Measurements from ENCODE around the gene ZFP36L2. TPM values are rescaled to one million over a fixed set of nuclear protein-coding genes. Genes with fewer than 3 reads are reported as not detected.
A peak's percentile ranks its signal among the peaks of the same experiment; 100 is the strongest.

Gene ZFP36L2
- polyA plus RNA-seq, 3 donors = 44.6 to 165 (median 125) TPM

DNA sequence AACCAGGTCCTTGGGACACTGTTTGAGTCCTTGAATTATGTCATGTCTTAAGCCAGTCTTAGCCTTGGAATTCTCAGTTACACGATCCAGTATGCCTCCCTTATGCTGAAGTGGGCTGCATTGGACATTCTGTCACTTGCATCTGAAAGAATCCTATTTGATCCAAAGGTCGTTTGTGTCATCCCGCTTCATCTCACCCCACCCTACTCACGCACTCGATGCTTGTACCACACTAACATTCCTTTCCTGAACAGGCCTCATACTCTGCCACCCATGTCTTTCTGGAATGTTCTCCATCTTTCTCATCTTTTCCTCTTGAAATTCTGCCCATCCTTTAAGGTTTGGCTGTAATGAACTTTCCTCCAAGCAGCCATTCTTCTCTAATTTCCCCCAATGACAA, 27.9 kb upstream of the ZFP36L2 start:
- no peak overlapping the region for H3K27ac ChIP-seq (ENCODE audit: low read depth, low read length)
- whole genome bisulfite sequencing, 3 donors = 91 to 94% (median 93%) methylated on average over 5 of the region's 5 CpGs

DNA sequence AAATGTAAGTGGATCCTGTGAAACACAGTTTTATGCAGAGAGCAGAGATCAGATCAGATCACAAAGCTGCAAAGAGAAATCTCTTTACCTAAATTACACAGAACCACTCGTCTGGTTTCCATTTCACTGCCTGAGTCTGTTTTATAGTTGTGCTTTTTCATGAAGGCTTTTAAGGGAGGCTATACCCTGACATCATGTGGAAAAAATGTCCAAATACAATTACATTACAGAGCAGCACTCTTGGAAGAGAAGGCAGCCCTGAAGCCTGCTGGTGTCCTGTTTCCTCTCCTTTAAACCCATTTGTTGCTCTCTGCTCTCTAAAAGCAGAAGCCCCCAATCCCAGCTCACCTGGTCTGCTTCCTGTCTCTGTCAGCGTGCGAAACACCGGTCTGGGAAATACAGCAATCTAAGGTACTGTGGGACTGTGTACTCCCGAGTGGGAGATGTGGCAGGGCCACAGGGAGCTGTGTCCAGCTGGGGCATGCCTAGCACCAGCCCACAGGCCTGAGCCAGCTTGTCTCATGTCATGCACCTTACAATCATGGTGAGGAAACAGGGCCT, 24.8 kb upstream of the ZFP36L2 start:
- WGBS, 3 donors = 50 to 73% (median 54%) methylated on average over 5 of the region's 5 CpGs
- no peak overlapping the region for H3K27ac ChIP-seq (ENCODE audit: low read depth, low read length)

DNA sequence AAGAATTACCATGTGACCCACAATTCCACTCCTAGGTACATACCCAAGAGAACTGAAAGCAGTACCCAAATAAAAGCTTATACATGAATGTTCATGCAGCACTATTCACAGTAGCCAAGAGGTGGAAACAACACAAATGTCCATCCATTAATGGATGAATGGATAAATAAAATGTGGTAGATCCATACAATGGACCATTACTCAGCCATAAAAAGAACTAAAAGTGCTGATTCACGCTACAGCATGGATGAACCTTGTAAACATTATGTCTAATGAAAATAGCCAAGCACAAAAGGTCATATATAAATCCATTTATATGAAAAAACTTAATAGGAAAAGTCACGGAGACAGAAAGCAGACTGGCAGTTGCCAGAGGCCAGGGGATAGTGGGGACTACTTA, 23.6 kb upstream of the ZFP36L2 start:
- no peak overlapping the region for H3K27ac ChIP-seq (ENCODE audit: low read depth, low read length)
- 94 to 99% (median 98%) methylated on average over 2 of the region's 2 CpGs for WGBS, 3 donors

DNA sequence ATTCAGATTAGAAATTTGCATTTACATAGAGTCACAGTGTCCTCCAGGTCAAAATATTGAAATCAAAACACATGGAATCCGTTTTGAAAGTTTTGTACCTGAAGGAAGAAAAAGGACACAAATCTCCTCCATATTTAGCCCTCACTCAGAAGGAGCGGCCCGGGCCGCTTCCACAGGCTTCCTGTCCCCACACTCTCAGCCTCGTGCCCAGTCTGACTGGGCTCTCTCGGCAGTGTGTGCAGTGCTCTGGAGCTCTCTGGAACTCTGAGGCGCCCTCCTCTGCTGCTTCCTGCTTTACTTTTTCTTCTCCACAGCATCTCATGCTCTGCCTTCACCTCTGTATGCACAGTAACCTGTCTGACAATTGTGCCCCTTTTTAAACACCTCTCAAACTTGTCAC, 22.2 kb upstream of the ZFP36L2 start:
- H3K27ac ChIP-seq (ENCODE audit: low read depth, low read length) = no peak overlapping the region
- 88 to 96% (median 93%) methylated on average over 7 of the region's 7 CpGs for WGBS, 3 donors

DNA sequence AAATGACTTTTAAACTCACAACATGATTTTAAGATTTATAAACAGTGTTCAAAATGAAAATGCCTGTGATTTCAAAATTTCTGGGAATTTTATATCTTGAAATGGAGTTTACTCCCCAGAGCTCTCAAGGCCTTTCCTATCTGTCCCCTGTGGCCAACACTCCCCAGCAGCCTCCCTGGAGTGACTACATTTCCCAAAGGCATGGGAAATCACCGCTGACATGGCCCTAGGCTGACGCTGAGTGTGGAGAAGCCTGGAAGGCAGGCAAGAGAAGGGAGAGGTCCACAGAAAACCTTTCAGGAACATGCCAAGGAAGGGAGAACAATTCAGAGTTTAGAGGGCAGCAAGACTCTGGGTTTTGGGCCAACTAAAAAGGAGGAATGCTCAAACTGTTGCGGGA, 20.2 kb upstream of the ZFP36L2 start:
- WGBS, 3 donors = 73 to 92% (median 81%) methylated on average over 3 of the region's 3 CpGs
- H3K27ac ChIP-seq (ENCODE audit: low read depth, low read length) = no peak overlapping the region

DNA sequence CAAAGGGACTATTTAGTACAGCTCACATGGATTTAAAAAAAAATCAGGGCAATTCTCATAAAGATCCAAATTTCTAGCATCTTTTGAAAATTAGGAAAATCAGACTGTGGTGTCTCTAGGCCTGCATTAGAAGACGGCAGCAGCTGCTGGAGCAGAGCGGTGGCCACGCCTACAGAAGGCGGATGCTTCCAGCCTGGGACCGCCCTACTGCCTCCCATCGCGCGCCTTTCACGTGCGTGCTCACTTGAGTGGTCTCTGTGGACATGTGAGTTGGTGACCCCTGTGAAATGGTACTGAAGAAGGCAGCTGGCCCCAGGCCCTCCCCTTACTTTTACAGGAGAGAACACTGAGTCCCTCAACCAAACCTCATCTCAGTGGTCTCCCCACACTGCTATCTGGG, 15.2 kb upstream of the ZFP36L2 start:
- H3K27ac ChIP-seq (ENCODE audit: low read depth, low read length) = no peak overlapping the region
- 86 to 93% (median 86%) methylated on average over 10 of the region's 10 CpGs for WGBS, 3 donors

DNA sequence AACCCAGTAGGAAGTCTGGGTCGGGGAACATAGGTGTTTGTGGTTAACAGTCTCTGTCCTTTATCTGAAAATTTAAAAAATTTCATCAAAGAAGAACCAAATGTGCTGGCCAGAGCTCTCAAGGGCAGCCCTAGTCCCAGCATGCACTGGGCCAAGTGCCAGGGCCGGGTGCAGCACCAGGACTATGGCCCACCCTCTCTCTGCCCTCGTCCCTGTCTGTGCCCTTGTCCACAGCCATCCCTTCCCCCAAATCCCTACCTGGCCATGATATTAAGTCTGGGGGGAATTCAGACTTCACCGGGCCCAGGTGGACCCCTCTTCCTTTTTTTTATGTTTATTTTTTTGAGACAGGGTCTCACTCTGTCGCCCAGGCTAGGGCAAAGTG, 14.4 kb upstream of the ZFP36L2 start:
- no peak overlapping the region for H3K27ac ChIP-seq (ENCODE audit: low read depth, low read length)
- 78 to 84% (median 84%) methylated on average over 5 of the region's 5 CpGs for WGBS, 3 donors

DNA sequence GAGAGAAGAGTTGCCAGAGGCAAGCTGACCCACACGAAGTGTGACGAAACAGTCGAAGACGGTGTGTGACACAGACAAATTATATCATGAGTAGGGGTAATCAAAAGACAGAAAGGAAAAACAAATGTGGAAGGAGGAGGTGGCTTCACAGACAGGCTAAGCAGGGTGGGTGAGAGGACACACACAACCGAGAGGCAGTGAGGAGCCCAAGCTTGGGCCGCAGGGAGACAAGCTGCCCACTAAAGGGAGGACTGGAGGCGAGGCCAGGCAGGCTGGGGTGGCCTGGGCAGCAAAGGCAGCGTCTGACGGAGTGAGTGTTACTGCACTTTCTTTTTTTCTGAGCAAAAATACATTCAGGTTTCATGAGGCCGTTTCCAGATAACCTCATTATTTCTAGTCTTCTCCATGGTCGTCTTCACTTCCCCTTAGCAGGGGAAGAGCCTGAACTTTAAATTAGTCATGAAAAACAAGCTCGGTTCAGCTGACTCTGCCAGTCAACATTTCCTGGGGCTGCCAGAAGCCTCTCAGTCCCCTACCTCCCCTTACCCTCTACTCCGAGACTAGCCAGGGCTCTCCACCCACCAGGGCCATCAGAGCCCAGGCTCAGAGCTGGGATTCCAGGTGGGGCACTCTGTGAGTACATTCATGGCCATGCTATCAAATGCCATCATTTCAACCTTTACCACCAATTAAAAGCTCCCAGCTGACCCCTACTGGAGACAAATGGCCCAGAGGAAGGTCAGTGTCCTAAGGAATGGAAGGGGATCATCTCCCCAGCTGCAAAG, 13.8 kb upstream of the ZFP36L2 start:
- 67 to 88% (median 75%) methylated on average over 12 to 13 of the region's 13 CpGs for WGBS, 3 donors
- no peak overlapping the region for H3K27ac ChIP-seq (ENCODE audit: low read depth, low read length)

DNA sequence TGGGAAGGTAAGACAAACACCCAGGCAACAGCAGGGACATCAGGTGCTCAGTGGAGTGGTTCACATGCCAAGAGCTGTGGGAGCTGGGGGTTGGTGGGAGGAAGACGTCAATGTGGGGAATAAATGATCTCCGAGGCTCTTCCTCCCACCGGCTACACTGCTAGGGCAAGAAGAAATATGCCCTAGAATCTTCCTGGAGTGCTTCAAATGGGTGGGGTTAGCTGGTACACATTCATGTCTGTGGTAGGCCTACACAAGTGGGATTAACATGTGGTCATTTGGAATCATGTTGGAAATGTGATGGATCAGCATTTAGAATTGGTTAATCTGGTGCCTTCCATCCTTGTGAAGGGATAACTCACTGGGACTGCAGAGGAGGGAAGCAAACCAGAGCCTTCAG, 12.4 kb upstream of the ZFP36L2 start:
- H3K27ac ChIP-seq (ENCODE audit: low read depth, low read length) = no peak overlapping the region

DNA sequence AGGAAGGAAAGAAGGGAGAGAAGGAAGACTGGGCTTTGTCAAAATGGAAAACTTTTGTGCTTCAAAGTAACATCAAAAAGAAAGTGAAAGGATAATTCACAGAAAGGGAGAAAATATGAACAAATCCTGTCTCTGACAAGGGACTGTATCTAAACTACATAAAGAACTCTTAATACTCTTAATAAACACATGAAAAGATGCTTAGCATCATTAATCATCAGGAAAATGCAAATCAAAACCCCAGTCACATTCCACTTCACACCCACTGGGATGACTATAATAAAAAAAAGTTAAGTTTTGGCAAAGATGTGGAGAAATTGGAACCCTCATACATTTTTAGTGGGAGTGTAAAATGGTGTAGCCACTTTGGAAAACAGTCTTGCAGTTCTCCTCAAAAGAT, 11.8 kb upstream of the ZFP36L2 start:
- H3K27ac ChIP-seq (ENCODE audit: low read depth, low read length) = no peak overlapping the region

More for the DNA sequence above, 12.4 kb upstream of the ZFP36L2 start:
- 73 to 89% (median 87%) methylated on average over 3 of the region's 3 CpGs for WGBS, 3 donors

DNA sequence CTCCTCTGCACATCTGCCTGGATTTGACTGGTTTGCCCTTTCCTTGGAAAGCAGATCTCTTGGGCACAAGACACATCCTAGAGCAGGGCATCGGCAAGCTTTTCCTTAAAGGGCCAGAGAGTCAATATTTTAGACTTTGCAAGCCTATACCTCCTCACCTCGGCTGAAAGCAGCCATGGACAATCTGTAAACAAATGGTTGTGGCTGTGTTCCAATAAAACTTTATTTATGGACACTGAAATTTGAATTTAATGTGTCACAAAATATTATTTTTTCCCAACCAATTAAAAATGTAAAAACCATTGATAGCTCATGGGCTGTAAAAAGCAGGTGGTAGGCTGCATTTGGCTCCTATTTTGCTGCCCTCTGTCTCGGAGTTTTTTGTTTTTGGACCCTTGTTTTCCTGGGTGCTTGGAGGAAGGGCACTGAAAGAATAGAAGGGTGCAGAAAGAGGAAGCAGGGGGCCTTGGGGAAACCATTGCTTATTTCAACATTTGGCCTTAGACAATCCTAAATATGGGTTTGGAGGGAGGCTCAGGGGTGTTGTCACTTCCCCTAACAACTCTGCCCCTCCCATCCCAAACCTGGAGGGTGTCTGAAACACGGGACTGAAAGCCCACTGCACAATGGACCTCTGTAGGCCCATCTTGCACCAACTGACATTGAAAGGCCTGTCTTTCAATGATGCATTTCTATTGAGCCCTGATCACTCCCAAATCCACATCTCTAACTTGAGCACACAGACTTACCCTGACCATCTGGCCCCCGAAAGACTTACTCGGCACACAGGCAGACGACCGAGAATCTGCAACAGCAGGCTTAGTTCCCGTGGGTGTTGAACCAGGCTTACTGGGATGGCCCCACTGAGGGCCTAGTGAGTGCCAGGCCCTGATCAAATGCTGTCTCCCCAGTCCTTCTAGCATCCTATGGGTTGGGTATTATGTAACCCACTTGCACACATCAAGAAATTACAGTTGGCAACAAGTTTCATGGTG, 7.1 kb upstream of the ZFP36L2 start:
- no peak overlapping the region for H3K27ac ChIP-seq (ENCODE audit: low read depth, low read length)
- WGBS, 3 donors = 53 to 72% (median 71%) methylated on average over 9 of the region's 9 CpGs

DNA sequence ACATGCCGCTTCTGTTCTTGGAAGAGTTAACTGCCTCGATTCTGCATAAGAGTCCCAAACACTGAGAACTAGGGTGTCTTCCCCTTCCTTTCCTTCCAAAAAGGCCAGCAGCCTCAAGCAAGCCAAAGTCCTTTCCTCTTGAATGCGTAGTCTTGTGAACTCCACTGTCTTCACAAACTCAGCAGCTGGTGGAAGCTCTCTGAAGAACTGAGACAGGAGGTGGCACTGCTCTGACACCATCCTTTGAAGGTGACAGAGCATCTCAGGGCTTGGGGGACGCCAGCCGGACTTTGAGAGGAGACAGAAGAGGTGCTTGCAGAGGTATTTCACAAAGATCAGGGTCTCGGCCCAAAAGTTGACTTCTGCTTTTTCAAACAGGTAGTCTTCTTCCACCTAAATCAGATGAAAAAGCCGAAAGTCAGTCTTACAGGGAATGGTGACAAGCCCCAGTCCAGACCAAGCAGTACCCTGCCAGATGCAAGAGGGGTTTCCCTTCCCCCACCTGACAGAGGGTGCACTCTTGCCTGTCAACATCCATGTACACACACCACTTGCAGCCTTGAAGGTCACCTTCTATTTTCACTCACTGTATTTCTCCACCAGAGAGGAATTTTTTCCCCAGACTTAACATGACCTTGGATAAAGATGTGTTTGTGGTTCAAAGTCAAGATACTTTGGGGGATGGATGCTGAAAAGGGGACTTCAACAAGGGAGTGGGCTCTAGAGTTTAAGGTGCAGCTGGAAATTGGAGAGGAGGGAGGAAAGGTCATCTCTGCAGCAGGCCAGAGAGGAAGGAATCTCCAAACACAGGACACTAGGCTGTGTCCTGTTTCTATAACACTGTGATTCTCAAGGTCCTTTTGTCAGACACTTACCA, 4.8 kb upstream of the ZFP36L2 start:
- 83 to 89% (median 85%) methylated on average over 7 of the region's 7 CpGs for WGBS, 3 donors
- no peak overlapping the region for H3K27ac ChIP-seq (ENCODE audit: low read depth, low read length)

DNA sequence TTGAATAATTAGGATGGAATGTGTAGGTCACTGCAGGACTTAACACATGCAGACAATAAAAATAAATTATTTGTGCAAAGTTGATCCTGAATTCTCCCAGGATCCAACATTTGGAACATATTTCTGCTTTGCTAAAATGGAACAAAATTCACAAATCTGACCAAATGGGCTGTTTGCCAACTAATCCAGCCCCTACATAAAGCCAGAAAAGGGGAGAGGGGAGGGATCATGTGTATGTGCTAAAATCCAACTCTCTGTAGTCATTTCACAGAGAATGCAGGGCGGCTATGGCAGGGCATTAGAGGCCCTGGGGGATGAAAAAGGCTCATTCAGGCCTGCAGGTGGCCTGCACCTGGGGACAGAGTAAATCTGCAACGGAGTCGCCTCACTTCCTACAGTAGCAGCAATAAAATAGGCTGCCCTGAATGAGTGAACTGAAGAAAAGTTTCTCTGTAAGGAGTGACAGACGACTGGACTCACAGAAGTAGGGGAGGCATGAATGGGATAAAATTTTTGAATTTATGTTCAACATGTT, 4.0 kb upstream of the ZFP36L2 start:
- WGBS, 3 donors = 72 to 89% (median 85%) methylated on average over 4 of the region's 4 CpGs
- H3K27ac ChIP-seq (ENCODE audit: low read depth, low read length) = no peak overlapping the region

DNA sequence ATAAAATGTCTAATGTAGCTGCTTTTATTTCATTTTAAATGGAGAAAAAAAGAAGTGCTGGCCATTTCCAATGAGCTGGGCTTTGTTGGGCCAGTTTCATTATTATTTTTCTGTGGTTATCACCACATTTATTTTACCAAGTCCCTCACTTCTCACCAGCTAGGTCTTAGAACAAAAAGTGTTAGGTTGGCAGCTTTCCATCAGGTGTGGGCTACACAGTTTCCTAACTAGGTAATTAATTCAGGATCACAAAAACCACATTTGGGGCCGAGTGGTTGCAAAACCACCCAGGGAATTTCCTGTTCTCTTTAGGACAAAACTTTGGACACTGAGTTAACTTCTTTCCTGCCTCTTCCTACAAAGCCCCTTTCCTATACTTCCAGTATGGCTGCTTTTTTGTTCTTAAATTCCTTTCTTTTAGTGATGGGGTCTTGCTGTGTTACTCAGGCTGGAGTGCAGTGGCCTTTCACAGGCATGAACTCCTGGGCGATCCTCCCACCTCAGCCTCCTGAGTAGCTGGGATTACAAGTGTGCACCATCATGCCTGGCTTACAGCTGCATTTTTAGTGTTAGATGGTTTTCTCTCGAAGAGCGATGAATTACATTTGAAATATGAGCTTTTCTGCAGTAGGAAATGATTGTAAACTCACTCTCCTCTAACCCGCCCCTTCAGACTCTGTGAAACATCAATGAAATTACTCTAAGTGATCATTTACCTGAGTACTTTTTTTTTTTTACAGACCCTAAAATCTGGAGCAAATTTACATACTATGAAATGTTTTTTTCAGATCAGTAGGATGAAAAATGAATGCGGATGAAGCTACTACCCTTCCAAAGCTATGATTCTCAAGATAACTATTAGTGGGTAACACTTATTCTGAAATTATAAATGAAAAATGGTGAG, 2.6 kb upstream of the ZFP36L2 start:
- no peak overlapping the region for H3K27ac ChIP-seq (ENCODE audit: low read depth, low read length)
- WGBS, 3 donors = 26 to 30% (median 28%) methylated on average over 6 of the region's 6 CpGs

DNA sequence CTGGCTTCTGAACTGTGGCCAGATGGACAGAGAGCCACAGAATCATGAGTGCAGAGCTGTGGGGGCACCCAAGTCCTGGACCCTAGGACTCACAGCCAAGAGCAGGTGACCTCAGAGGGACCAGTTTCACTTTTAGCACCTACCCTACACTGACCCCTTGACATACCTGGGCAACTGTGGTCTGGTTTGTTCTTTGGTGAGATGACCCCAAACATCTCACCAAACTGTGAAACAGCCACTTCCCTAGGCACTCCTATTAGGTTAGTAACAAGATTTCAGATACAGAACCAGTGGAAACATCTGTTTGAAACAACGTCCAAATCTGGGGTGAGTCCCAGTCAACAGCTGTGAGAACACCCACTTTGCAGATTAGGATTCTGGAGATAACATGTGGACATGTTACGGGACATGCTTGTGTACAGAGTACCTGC, 1.9 kb upstream of the ZFP36L2 start:
- H3K27ac ChIP-seq (ENCODE audit: low read depth, low read length) = no peak overlapping the region
- 21 to 28% (median 26%) methylated on average over 2 of the region's 2 CpGs for WGBS, 3 donors

DNA sequence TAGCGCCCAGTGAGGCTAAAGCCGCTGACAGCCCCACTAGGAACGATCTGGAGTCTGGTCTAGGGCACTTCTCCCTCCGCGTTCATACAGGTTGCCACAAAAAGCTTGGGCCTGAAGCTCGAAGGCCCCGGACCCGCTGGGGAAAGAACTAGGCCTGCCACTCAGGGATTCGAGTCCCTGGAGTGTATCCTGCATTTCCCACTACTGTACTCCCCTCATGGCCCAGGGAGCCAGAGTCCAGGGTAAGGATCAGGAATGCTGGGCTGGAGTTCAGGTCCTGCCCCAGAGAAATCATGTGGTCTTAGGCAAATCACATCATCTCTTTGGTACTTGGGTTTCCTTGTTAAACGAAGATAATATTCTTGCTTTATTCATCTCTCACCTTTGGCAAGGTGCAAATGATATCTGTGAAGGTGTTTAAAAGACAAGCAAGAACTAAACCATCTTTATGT, 1.4 kb upstream of the ZFP36L2 start:
- WGBS, 3 donors = 2 to 5% (median 2%) methylated on average over 10 of the region's 10 CpGs
- H3K27ac ChIP-seq (ENCODE audit: low read depth, low read length) = peak overlapping the region; percentile 94
